GM19395 (cell line): ENCODE data around the gene CCDC141.
"Not testable (repeated sequence)": the region's sequence is repeated elsewhere in the genome, so short reads cannot be mapped to it uniquely, and the experiment has no call there.

Experiments used
- ATAC-seq: cut with Tn5 transposase; IDR thresholded peaks from one replicate; pipeline ENCODE4 v1.9.1; 2021; ENCODE audit warnings: mild to moderate bottlenecking, moderate library complexity; ENCODE audit not compliant: unreplicated experiment

The CCDC141 gene

GRCh38 chr2:179049546-179050311 lies at the start of gene CCDC141:
TSS of gene CCDC141 (minus strand) at chr2:179050137. CDS start at chr2:179049941, 196 bp downstream.
- peak; percentile 76 for ATAC-seq

GRCh38 chr2:179098080-179098689 lies 48.2 kb upstream of the CCDC141 start:
- ATAC-seq = no peak

- no peak for ATAC-seq
Observed at GRCh38 chr2:179097131-179097530, 47.2 kb upstream of the CCDC141 start.

GRCh38 chr2:179096090-179096489 lies 46.2 kb upstream of the CCDC141 start:
- peak; percentile 96 for ATAC-seq

- not testable (repeated sequence) for ATAC-seq
Observed at GRCh38 chr2:179092912-179093311, 43.0 kb upstream of the CCDC141 start.

GRCh38 chr2:179082697-179083096 lies 32.8 kb upstream of the CCDC141 start:
- no peak for ATAC-seq

- ATAC-seq = no peak
Observed at GRCh38 chr2:179081954-179082353, 32.0 kb upstream of the CCDC141 start.

- ATAC-seq = no peak
Observed at GRCh38 chr2:179072527-179072926, 22.6 kb upstream of the CCDC141 start.

- ATAC-seq = no peak
Observed at GRCh38 chr2:179071810-179072355, 21.9 kb upstream of the CCDC141 start.

GRCh38 chr2:179070895-179071294 lies 21.0 kb upstream of the CCDC141 start:
- ATAC-seq = no peak

- ATAC-seq = no peak
Observed at GRCh38 chr2:179069685-179070084, 19.7 kb upstream of the CCDC141 start.

GRCh38 chr2:179068991-179069643 lies 19.2 kb upstream of the CCDC141 start:
- ATAC-seq = no peak

- ATAC-seq = peak; percentile 94
Observed at GRCh38 chr2:179059026-179059700, 9.2 kb upstream of the CCDC141 start.

GRCh38 chr2:179057737-179058136 lies 7.8 kb upstream of the CCDC141 start:
- no peak for ATAC-seq

GRCh38 chr2:179053568-179053967 lies 3.6 kb upstream of the CCDC141 start:
- not testable (repeated sequence) for ATAC-seq

- ATAC-seq = no peak
Observed at GRCh38 chr2:179051250-179051649, 1.3 kb upstream of the CCDC141 start.

- ATAC-seq = no peak
Observed at GRCh38 chr2:179050755-179051154, 818 bp upstream of the CCDC141 start.

- ATAC-seq = peak; percentile 58
Observed at GRCh38 chr2:179049203-179049545, 763 bp downstream of the CCDC141 start.

- ATAC-seq = no peak
Observed at GRCh38 chr2:179048099-179048498, 1.8 kb downstream of the CCDC141 start.

- ATAC-seq = not testable (repeated sequence)
Observed at GRCh38 chr2:179045602-179046001, 4.3 kb downstream of the CCDC141 start.

GRCh38 chr2:179044500-179044899 lies 5.4 kb downstream of the CCDC141 start:
- ATAC-seq = peak; percentile 40
